CD1c-positive myeloid dendritic cell (primary cell): ENCODE data around the gene TAF4B.

Source experiments
- DNase-seq: peaks from one replicate; pipeline ENCODE4 v3.0.0-alpha.2; 2016; ENCODE audit errors: extremely low spot score

Gene TAF4B

GRCh38 chr18:26383454-26384270, 157.4 kb downstream of the TAF4B start:
- peak; percentile 55 for DNase-seq

GRCh38 chr18:26386002-26386401, 159.8 kb downstream of the TAF4B start:
- DNase-seq = no peak

- no peak for DNase-seq
These were observed 160.2 kb downstream of the TAF4B start for GRCh38 chr18:26386441-26386840.

- no peak for DNase-seq
These were observed 167.9 kb downstream of the TAF4B start for GRCh38 chr18:26394047-26394654.

- DNase-seq = no peak
These were observed 170.8 kb downstream of the TAF4B start for GRCh38 chr18:26397019-26397418.

- no peak for DNase-seq
These were observed 177.2 kb downstream of the TAF4B start for GRCh38 chr18:26403491-26403890.

GRCh38 chr18:26405190-26405801, 179.1 kb downstream of the TAF4B start:
- DNase-seq = no peak

- no peak for DNase-seq
These were observed 180.1 kb downstream of the TAF4B start for GRCh38 chr18:26406324-26406723.

GRCh38 chr18:26406854-26407517, 180.7 kb downstream of the TAF4B start:
- DNase-seq = no peak

- no peak for DNase-seq
These were observed 181.7 kb downstream of the TAF4B start for GRCh38 chr18:26407736-26408601.

GRCh38 chr18:26409091-26409490, 182.8 kb downstream of the TAF4B start:
- DNase-seq = no peak

GRCh38 chr18:26414901-26415440, 188.7 kb downstream of the TAF4B start:
- DNase-seq = no peak

- DNase-seq = no peak
These were observed 189.4 kb downstream of the TAF4B start for GRCh38 chr18:26415631-26416030.

GRCh38 chr18:26416652-26417150, 190.5 kb downstream of the TAF4B start:
- no peak for DNase-seq

GRCh38 chr18:26417190-26417589, 190.9 kb downstream of the TAF4B start:
- DNase-seq = no peak

GRCh38 chr18:26418225-26418624, 192.0 kb downstream of the TAF4B start:
- DNase-seq = no peak

GRCh38 chr18:26419746-26420145, 193.5 kb downstream of the TAF4B start:
- DNase-seq = no peak

GRCh38 chr18:26421503-26421902, 195.3 kb downstream of the TAF4B start:
- no peak for DNase-seq

GRCh38 chr18:26421931-26422330, 195.7 kb downstream of the TAF4B start:
- DNase-seq = no peak

- DNase-seq = no peak
These were observed 196.4 kb downstream of the TAF4B start for GRCh38 chr18:26422472-26423162.
